Measurements from ENCODE around the gene PRMT7. TPM values are rescaled to one million over a fixed set of nuclear protein-coding genes. Genes with fewer than 3 reads are reported as not detected.

The PRMT7 gene
- total RNA-seq, 6 donors from 2014 or later, result 26.9 to 166 (median 38.8) TPM

GRCh38 chr16:68403704-68404103 lies 92.9 kb downstream of the PRMT7 start:
- H3K4me3 ChIP-seq, result no peak overlapping the region
- H3K9me3 ChIP-seq, result no peaks in the 10 kb centered on the region
- no peaks in the 10 kb centered on the region for H3K36me3 ChIP-seq
- H3K27me3 ChIP-seq, result no peaks in the 10 kb centered on the region
- TF ChIP-seq CTCF (IDR thresholded peaks at IDR 0.05) (no peak), EP300 (IDR thresholded peaks at IDR 0.05) (no peak), POLR2A (IDR thresholded peaks at IDR 0.05) (no peak), POLR2AphosphoS5 (IDR thresholded peaks at IDR 0.05) (no peak)
- H3K4me1 ChIP-seq, result peaks cover 0 to 8% (median 0%) of the 10 kb centered on the region in 4 donors
- no peak overlapping the region for H3K27ac ChIP-seq
- DNase-seq, result no peak
- WGBS, 2 donors, result 80 to 90% methylated on average over 3 of the region's 3 CpGs
- no peak for ATAC-seq (ENCODE audit: low FRiP score in 2 of 2)

- Histone ChIP-seq H3K4me3 (no peak overlapping the region), H3K36me3 (no peaks in the 10 kb centered on the region), H3K27ac (no peak overlapping the region), H3K4me1 (peaks cover 0 to 8% (median 0%) of the 10 kb centered on the region in 4 donors), H3K9me3 (no peaks in the 10 kb centered on the region), H3K27me3 (no peaks in the 10 kb centered on the region)
- TF ChIP-seq EP300 (IDR thresholded peaks at IDR 0.05), result no peak
- no peak for TF ChIP-seq CTCF (IDR thresholded peaks at IDR 0.05)
- no peak for TF ChIP-seq POLR2A (IDR thresholded peaks at IDR 0.05)
- no peak for TF ChIP-seq POLR2AphosphoS5 (IDR thresholded peaks at IDR 0.05)
- WGBS, 2 donors, result 75 to 84% methylated on average over 8 of the region's 8 CpGs
- DNase-seq (no peak), ATAC-seq (ENCODE audit: low FRiP score in 2 of 2) (no peak)
These were observed 94.0 kb downstream of the PRMT7 start for GRCh38 chr16:68404736-68405345.

- Histone ChIP-seq H3K27ac (no peak overlapping the region), H3K4me1 (peaks cover 0 to 8% (median 0%) of the 10 kb centered on the region in 4 donors), H3K4me3 (no peak overlapping the region), H3K27me3 (no peaks in the 10 kb centered on the region), H3K9me3 (no peaks in the 10 kb centered on the region), H3K36me3 (no peaks in the 10 kb centered on the region)
- TF ChIP-seq POLR2AphosphoS5 (IDR thresholded peaks at IDR 0.05) (no peak), CTCF (IDR thresholded peaks at IDR 0.05) (no peak), POLR2A (IDR thresholded peaks at IDR 0.05) (no peak), EP300 (IDR thresholded peaks at IDR 0.05) (no peak)
- ATAC-seq (ENCODE audit: low FRiP score in 2 of 2), result no peak
- WGBS, 2 donors, result 59 to 69% methylated on average over 17 of the region's 17 CpGs
- no peak for DNase-seq
These were observed 95.8 kb downstream of the PRMT7 start for GRCh38 chr16:68406458-68407152.

Small RNA genes within 50 kb of the gene (small RNA-seq; reads per million reads assigned to genes)
- gene RNU4-30P (0 reads per million in 4 donors), gene RNU6-1262P (0 reads per million in 4 donors)

Other genes starting within 250 kb of the PRMT7 start
- gene NFATC3, start 225.6 kb upstream of the PRMT7 start, total RNA-seq, result 10 to 100 TPM; 49.1 to 95.3 (median 68.0) TPM
- gene ESRP2, start 74.9 kb upstream of the PRMT7 start, total RNA-seq, result 100 to 1,000 TPM in 1 of 6 donors, 10 to 100 TPM in 5; 54.2 to 102 (median 64.4) TPM
- gene PLA2G15, start 65.6 kb upstream of the PRMT7 start, total RNA-seq, result 10 to 100 TPM; 25.6 to 84.8 (median 57.5) TPM
- gene SLC7A6, start 46.5 kb upstream of the PRMT7 start, total RNA-seq, result 100 to 1,000 TPM in 1 of 6 donors, 10 to 100 TPM in 5; 44.9 to 109 (median 49.5) TPM
- 10 to 100 TPM in 5 of 6 donors, 1 to 10 TPM in 1; 9.9 to 35.6 (median 18.5) TPM for gene SLC7A6OS, start 73 bp upstream of the PRMT7 start, total RNA-seq
- 10 to 100 TPM in 1 of 6 donors, 1 to 10 TPM in 5; 1.2 to 10.7 (median 3.2) TPM for gene SMPD3, start 137.5 kb downstream of the PRMT7 start, total RNA-seq
- 10 to 100 TPM; 14.3 to 33.5 (median 20.6) TPM for gene ZFP90, start 228.3 kb downstream of the PRMT7 start, total RNA-seq

Data from upper lobe of left lung (tissue), 6 donors.